ENCODE measurements around the gene PLEKHG3.

PLEKHG3 gene

GRCh38 chr14:64706119-64706592 is 1.9 kb downstream of the PLEKHG3 start:
- in situ Hi-C loops (cut with HindIII; ENCODE audit: low sequenced_read_pairs), result no loop called here

GRCh38 chr14:64706593-64707193 is 2.5 kb downstream of the PLEKHG3 start:
- in situ Hi-C loops (cut with HindIII; ENCODE audit: low sequenced_read_pairs), result no loop called here

- in situ Hi-C loops (cut with HindIII; ENCODE audit: low sequenced_read_pairs), result no loop called here
Measured at GRCh38 chr14:64707661-64708060, 3.4 kb downstream of the PLEKHG3 start.

- in situ Hi-C loops (cut with HindIII; ENCODE audit: low sequenced_read_pairs), result no loop called here
Measured at GRCh38 chr14:64708148-64709004, 4.2 kb downstream of the PLEKHG3 start.

GRCh38 chr14:64709126-64709525 is 4.9 kb downstream of the PLEKHG3 start:
- in situ Hi-C loops (cut with HindIII; ENCODE audit: low sequenced_read_pairs), result no loop called here

- in situ Hi-C loops (cut with HindIII; ENCODE audit: low sequenced_read_pairs), result loop anchor here (5.0 kb wide), 1 partner anchor 46 kb away; no protein-coding TSS in a partner anchor
Measured at GRCh38 chr14:64711039-64711438, 6.8 kb downstream of the PLEKHG3 start.

GRCh38 chr14:64713677-64714076 is 9.5 kb downstream of the PLEKHG3 start:
- in situ Hi-C loops (cut with HindIII; ENCODE audit: low sequenced_read_pairs), result loop anchor here (5.0 kb wide), 1 partner anchor 44 kb away; no protein-coding TSS in a partner anchor

- in situ Hi-C loops (cut with HindIII; ENCODE audit: low sequenced_read_pairs), result loop anchor here (5.0 kb wide), 1 partner anchor 43 kb away; no protein-coding TSS in a partner anchor
Measured at GRCh38 chr14:64714432-64715025, 10.3 kb downstream of the PLEKHG3 start.

GRCh38 chr14:64715146-64715627 is 11.0 kb downstream of the PLEKHG3 start:
- in situ Hi-C loops (cut with HindIII; ENCODE audit: low sequenced_read_pairs), result no loop called here

GRCh38 chr14:64715628-64716412 is 11.6 kb downstream of the PLEKHG3 start:
- in situ Hi-C loops (cut with HindIII; ENCODE audit: low sequenced_read_pairs), result no loop called here

GRCh38 chr14:64717870-64718269 is 13.6 kb downstream of the PLEKHG3 start:
- in situ Hi-C loops (cut with HindIII; ENCODE audit: low sequenced_read_pairs), result no loop called here

GRCh38 chr14:64718762-64719161 is 14.5 kb downstream of the PLEKHG3 start:
- in situ Hi-C loops (cut with HindIII; ENCODE audit: low sequenced_read_pairs), result no loop called here

GRCh38 chr14:64719601-64720000 is 15.4 kb downstream of the PLEKHG3 start:
- in situ Hi-C loops (cut with HindIII; ENCODE audit: low sequenced_read_pairs), result no loop called here

- in situ Hi-C loops (cut with HindIII; ENCODE audit: low sequenced_read_pairs), result no loop called here
Measured at GRCh38 chr14:64720131-64720576, 15.9 kb downstream of the PLEKHG3 start.

- in situ Hi-C loops (cut with HindIII; ENCODE audit: low sequenced_read_pairs), result no loop called here
Measured at GRCh38 chr14:64721391-64721791, 17.2 kb downstream of the PLEKHG3 start.

GRCh38 chr14:64721899-64722298 is 17.7 kb downstream of the PLEKHG3 start:
- in situ Hi-C loops (cut with HindIII; ENCODE audit: low sequenced_read_pairs), result no loop called here

- in situ Hi-C loops (cut with HindIII; ENCODE audit: low sequenced_read_pairs), result no loop called here
Measured at GRCh38 chr14:64722842-64723447, 18.7 kb downstream of the PLEKHG3 start.

- in situ Hi-C loops (cut with HindIII; ENCODE audit: low sequenced_read_pairs), result no loop called here
Measured at GRCh38 chr14:64723691-64724577, 19.7 kb downstream of the PLEKHG3 start.

- in situ Hi-C loops (cut with HindIII; ENCODE audit: low sequenced_read_pairs), result no loop called here
Measured at GRCh38 chr14:64724578-64724930, 20.3 kb downstream of the PLEKHG3 start.

Measured in DLD1 (cell line).